CD8-positive, alpha-beta memory T cell (primary cell): ENCODE results near the gene ARID3A. TPM values are rescaled to one million over a fixed set of nuclear protein-coding genes. Genes with fewer than 3 reads are reported as not detected.

Experiments used
- CTCF ChIA-PET: fragments of 350-600 bp; sonication (Branson Sonifier 250); formaldehyde crosslinking; loops from one replicate; lab custom pipeline; 2021; ENCODE audit warnings: antibody characterized with exemption; lab: Charles Lee
- POLR2A ChIA-PET: fragments of 350-600 bp; sonication (Branson Sonifier 250); formaldehyde crosslinking; loops from one replicate; lab custom pipeline; 2021; ENCODE audit warnings: antibody characterized with exemption; lab: Charles Lee
- DNase-seq, 5 donors: peaks; one replicate each; pipeline versions ENCODE4 v3.0.0 to v3.0.0-alpha.2; 2020 to 2022; ENCODE audit warnings: mixed read lengths in 1 of 5
- H3K27ac ChIP-seq: one replicate; pipeline ENCODE4 v1.7.0; 2013; ENCODE audit warnings: low read depth, mild to moderate bottlenecking, low read length, moderate library complexity
- H3K27me3 ChIP-seq: 2 replicates; pipeline ENCODE4 v1.7.0; 2013; ENCODE audit warnings: low read length, mild to moderate bottlenecking; ENCODE audit not compliant: insufficient read depth, poor library complexity, severe bottlenecking
- H3K36me3 ChIP-seq: 2 replicates; pipeline ENCODE4 v1.7.0; 2013; ENCODE audit warnings: mild to moderate bottlenecking, low read length, moderate library complexity; ENCODE audit not compliant: insufficient read depth
- H3K4me1 ChIP-seq: 2 replicates; pipeline ENCODE4 v1.7.0; 2013; ENCODE audit warnings: mild to moderate bottlenecking, low read length, moderate library complexity; ENCODE audit not compliant: insufficient read depth
- H3K4me3 ChIP-seq: 2 replicates; pipeline ENCODE4 v1.7.0; 2013; ENCODE audit warnings: mild to moderate bottlenecking, low read length
- H3K9me3 ChIP-seq: 2 replicates; pipeline ENCODE4 v1.7.0; 2013; ENCODE audit warnings: mild to moderate bottlenecking, low read length
- H3K27ac Mint-ChIP-seq, 8 donors: one replicate each; pipeline ENCODE4 v1.8.0; 2020 to 2021; ENCODE audit warnings: mixed read lengths in 8 of 8, mild to moderate bottlenecking in 6 of 8, inconsistent platforms in 3 of 8, moderate library complexity in 3 of 8
- H3K27me3 Mint-ChIP-seq, 2 donors: one replicate each; pipeline ENCODE4 v1.8.0; 2020 to 2021; ENCODE audit warnings: mixed read lengths in 2 of 2, mild to moderate bottlenecking in 1 of 2, moderate library complexity in 1 of 2
- H3K36me3 Mint-ChIP-seq, 3 donors: one replicate each; pipeline ENCODE4 v1.8.0; 2020 to 2021; ENCODE audit warnings: mixed read lengths in 3 of 3, inconsistent platforms in 1 of 3, mild to moderate bottlenecking in 1 of 3
- H3K4me1 Mint-ChIP-seq, 3 donors: one replicate each; pipeline ENCODE4 v1.8.0; 2020 to 2021; ENCODE audit warnings: mixed read lengths in 3 of 3, inconsistent platforms in 1 of 3, mild to moderate bottlenecking in 1 of 3
- H3K4me3 Mint-ChIP-seq, 7 donors: one replicate each; pipeline ENCODE4 v1.8.0; 2020 to 2021; ENCODE audit warnings: mixed read lengths in 7 of 7, mild to moderate bottlenecking in 6 of 7, moderate library complexity in 4 of 7, inconsistent platforms in 2 of 7
- H3K9me3 Mint-ChIP-seq, 5 donors: one replicate each; pipeline ENCODE4 v1.8.0; 2020 to 2022; ENCODE audit warnings: mixed read lengths in 5 of 5, mild to moderate bottlenecking in 3 of 5, moderate library complexity in 2 of 5, inconsistent platforms in 1 of 5
- polyA plus RNA-seq: library from polyadenylated mRNA; unstranded; fragments of 300-500 nt; fragmentation: Illumina TruSeq; gene quantifications from one replicate; pipeline ENCODE4 v1.2.3, GENCODE V29; 2021
- total RNA-seq, 2 experiments: library from RNA; stranded (reverse); gene quantifications; one replicate each; pipeline ENCODE4 v1.2.3, GENCODE V29; 2021

Gene ARID3A
- total and polyA plus RNA-seq, 3 experiments from 2014 or later = 0.49 to 15.9 (median 12.8) TPM

GRCh38 chr19:1000591-1001537 lies 75.0 kb downstream of the ARID3A start:
- Mint-ChIP-seq H3K27me3 (peaks cover 12 to 28% of the 10 kb centered on the region in 2 donors), H3K36me3 (peaks cover 0 to 2% (median 0%) of the 10 kb centered on the region in 3 donors), H3K4me3 (peak overlapping the region in 4 of 7 donors; percentile 12 to 59 (median 48)), H3K9me3 (peaks cover 0 to 6% (median 0%) of the 10 kb centered on the region in 5 donors), H3K4me1 (peaks cover 6 to 33% (median 13%) of the 10 kb centered on the region in 3 donors), H3K27ac (peak overlapping the region in 2 of 8 donors; percentile 29 to 74)
- ChIA-PET POLR2A (interaction anchor here (1.0 kb wide), 2 partner anchors 26 to 54 kb away, joined by 3 read pairs; no protein-coding TSS in a partner anchor), CTCF (interaction anchor here (0.8 to 2.5 kb wide), 7 partner anchors 15 to 105 kb away, joined by 3 to 7 read pairs (median 4); partner anchors contain the start of gene RNU6-2)
- Histone ChIP-seq H3K27me3 (peaks cover 25% of the 10 kb centered on the region), H3K36me3 (no peaks in the 10 kb centered on the region), H3K4me1 (peaks cover 29% of the 10 kb centered on the region), H3K4me3 (no peak overlapping the region), H3K9me3 (no peaks in the 10 kb centered on the region), H3K27ac (no peak overlapping the region)
- DNase-seq = no peak

GRCh38 chr19:1001538-1002166 lies 75.8 kb downstream of the ARID3A start:
- H3K27me3 ChIP-seq = peaks cover 25% of the 10 kb centered on the region
- Mint-ChIP-seq H3K4me3 (peak overlapping the region in 1 of 7 donors; percentile 59), H3K36me3 (no peaks in the 10 kb centered on the region), H3K4me1 (peaks cover 1 to 25% (median 9%) of the 10 kb centered on the region in 3 donors), H3K9me3 (peaks cover 0 to 2% (median 0%) of the 10 kb centered on the region in 5 donors), H3K27ac (peak overlapping the region in 2 of 8 donors; percentile 29 to 74), H3K27me3 (peaks cover 10 to 28% of the 10 kb centered on the region in 2 donors)
- H3K4me3 ChIP-seq = no peak overlapping the region
- CTCF ChIA-PET = interaction anchor here (0.8 to 1.5 kb wide), 5 partner anchors 14 to 106 kb away, joined by 3 to 5 read pairs (median 4); no protein-coding TSS in a partner anchor
- no peaks in the 10 kb centered on the region for H3K9me3 ChIP-seq
- peaks cover 21% of the 10 kb centered on the region for H3K4me1 ChIP-seq
- POLR2A ChIA-PET = interaction anchor here (1.0 kb wide), 2 partner anchors 25 to 54 kb away, joined by 3 read pairs; no protein-coding TSS in a partner anchor
- no peak overlapping the region for H3K27ac ChIP-seq
- no peaks in the 10 kb centered on the region for H3K36me3 ChIP-seq
- DNase-seq = peak; percentile 56 to 77 (median 65)

- no peak overlapping the region for H3K27ac ChIP-seq
- Mint-ChIP-seq H3K4me3 (no peak overlapping the region), H3K36me3 (peaks cover 0 to 2% (median 0%) of the 10 kb centered on the region in 3 donors), H3K4me1 (peaks cover 0 to 19% (median 7%) of the 10 kb centered on the region in 3 donors), H3K27ac (no peak overlapping the region), H3K27me3 (peaks cover 10 to 28% of the 10 kb centered on the region in 2 donors), H3K9me3 (no peaks in the 10 kb centered on the region)
- no peak for DNase-seq
- ChIA-PET CTCF (interaction anchor here (0.7 kb wide), 1 partner anchor 341 kb away, joined by 4 read pairs; no protein-coding TSS in a partner anchor), POLR2A (interaction anchor here (0.5 to 0.6 kb wide), 2 partner anchors 18 to 111 kb away, joined by 3 read pairs; no protein-coding TSS in a partner anchor)
- H3K4me1 ChIP-seq = peaks cover 14% of the 10 kb centered on the region
- H3K36me3 ChIP-seq = no peaks in the 10 kb centered on the region
- H3K4me3 ChIP-seq = no peak overlapping the region
- no peaks in the 10 kb centered on the region for H3K9me3 ChIP-seq
- peaks cover 25% of the 10 kb centered on the region for H3K27me3 ChIP-seq
Measured at GRCh38 chr19:1002600-1002999, 76.8 kb downstream of the ARID3A start.

- POLR2A ChIA-PET = interaction anchor here (0.5 to 0.8 kb wide), 3 partner anchors 14 to 19 kb away, joined by 3 to 5 read pairs (median 3); no protein-coding TSS in a partner anchor
- CTCF ChIA-PET = no interaction called here
- H3K27ac Mint-ChIP-seq = no peak overlapping the region
Measured at GRCh38 chr19:1003283-1003682, 77.4 kb downstream of the ARID3A start.

GRCh38 chr19:1004204-1004802 lies 78.5 kb downstream of the ARID3A start:
- no peaks in the 10 kb centered on the region for H3K9me3 Mint-ChIP-seq
- Histone ChIP-seq H3K9me3 (no peaks in the 10 kb centered on the region), H3K4me3 (no peak overlapping the region), H3K27me3 (peaks cover 12% of the 10 kb centered on the region), H3K27ac (no peak overlapping the region), H3K36me3 (no peaks in the 10 kb centered on the region), H3K4me1 (peaks cover 11% of the 10 kb centered on the region)
- ChIA-PET CTCF (no interaction called here), POLR2A (interaction anchor here (0.8 to 1.5 kb wide), 2 partner anchors 8 to 15 kb away, joined by 3 read pairs; no protein-coding TSS in a partner anchor)
- no peak overlapping the region for H3K27ac Mint-ChIP-seq
- no peak overlapping the region for H3K4me3 Mint-ChIP-seq
- peaks cover 0 to 8% (median under 1%) of the 10 kb centered on the region in 3 donors for H3K4me1 Mint-ChIP-seq
- H3K27me3 Mint-ChIP-seq = peaks cover 10 to 14% of the 10 kb centered on the region in 2 donors
- H3K36me3 Mint-ChIP-seq = peaks cover 0 to 4% (median 0%) of the 10 kb centered on the region in 3 donors
- DNase-seq = no peak

More at GRCh38 chr19:1003283-1003682, 77.4 kb downstream of the ARID3A start:
- peaks cover 0 to 12% (median 3%) of the 10 kb centered on the region in 3 donors for H3K4me1 Mint-ChIP-seq
- DNase-seq = no peak
- H3K27ac ChIP-seq = no peak overlapping the region
- no peak overlapping the region for H3K4me3 ChIP-seq
- H3K9me3 ChIP-seq = no peaks in the 10 kb centered on the region
- peaks cover 22% of the 10 kb centered on the region for H3K27me3 ChIP-seq
- peaks cover 11% of the 10 kb centered on the region for H3K4me1 ChIP-seq
- peaks cover 0 to 3% (median 0%) of the 10 kb centered on the region in 3 donors for H3K36me3 Mint-ChIP-seq
- peaks cover 10 to 21% of the 10 kb centered on the region in 2 donors for H3K27me3 Mint-ChIP-seq
- no peaks in the 10 kb centered on the region for H3K9me3 Mint-ChIP-seq
- H3K4me3 Mint-ChIP-seq = no peak overlapping the region
- H3K36me3 ChIP-seq = no peaks in the 10 kb centered on the region

GRCh38 chr19:1004803-1005664 lies 79.2 kb downstream of the ARID3A start:
- Histone ChIP-seq H3K9me3 (no peaks in the 10 kb centered on the region), H3K27ac (no peak overlapping the region), H3K4me3 (no peak overlapping the region), H3K4me1 (peaks cover 11% of the 10 kb centered on the region), H3K36me3 (no peaks in the 10 kb centered on the region), H3K27me3 (peaks cover 10% of the 10 kb centered on the region)
- Mint-ChIP-seq H3K27me3 (peaks cover 9 to 10% of the 10 kb centered on the region in 2 donors), H3K4me3 (no peak overlapping the region), H3K4me1 (peaks cover 0 to 6% (median 0%) of the 10 kb centered on the region in 3 donors), H3K9me3 (no peaks in the 10 kb centered on the region), H3K36me3 (peaks cover 0 to 9% (median 0%) of the 10 kb centered on the region in 3 donors), H3K27ac (no peak overlapping the region)
- ChIA-PET CTCF (interaction anchor here (0.9 kb wide), 1 partner anchor 23 kb away, joined by 3 read pairs; no protein-coding TSS in a partner anchor), POLR2A (interaction anchor here (0.6 to 1.5 kb wide), 2 partner anchors 8 to 618 kb away, joined by 3 read pairs; no protein-coding TSS in a partner anchor)
- no peak for DNase-seq
